Esophagus mucosa (tissue), 1 donor: ENCODE results near the gene KRTAP5-2. TPM values are rescaled to one million over a fixed set of nuclear protein-coding genes. Genes with fewer than 3 reads are reported as not detected.

Experiments
- ATAC-seq: fragments of 200-7000 bp; cut with Tn5 transposase; one replicate; pipeline ENCODE4 v1.9.1; 2020
- total RNA-seq: library from RNA; stranded (reverse); gene quantifications from one replicate; pipeline ENCODE4 v1.2.4, GENCODE V29; 2023
- donor health status: DM: yes; HTN: yes; CAD: no.

Gene KRTAP5-2
- total RNA-seq, 1 donor from 2014 or later = not detected

GRCh38 chr11:1555713-1556153, 42.4 kb downstream of the KRTAP5-2 start:
- ATAC-seq = no peak

DNA sequence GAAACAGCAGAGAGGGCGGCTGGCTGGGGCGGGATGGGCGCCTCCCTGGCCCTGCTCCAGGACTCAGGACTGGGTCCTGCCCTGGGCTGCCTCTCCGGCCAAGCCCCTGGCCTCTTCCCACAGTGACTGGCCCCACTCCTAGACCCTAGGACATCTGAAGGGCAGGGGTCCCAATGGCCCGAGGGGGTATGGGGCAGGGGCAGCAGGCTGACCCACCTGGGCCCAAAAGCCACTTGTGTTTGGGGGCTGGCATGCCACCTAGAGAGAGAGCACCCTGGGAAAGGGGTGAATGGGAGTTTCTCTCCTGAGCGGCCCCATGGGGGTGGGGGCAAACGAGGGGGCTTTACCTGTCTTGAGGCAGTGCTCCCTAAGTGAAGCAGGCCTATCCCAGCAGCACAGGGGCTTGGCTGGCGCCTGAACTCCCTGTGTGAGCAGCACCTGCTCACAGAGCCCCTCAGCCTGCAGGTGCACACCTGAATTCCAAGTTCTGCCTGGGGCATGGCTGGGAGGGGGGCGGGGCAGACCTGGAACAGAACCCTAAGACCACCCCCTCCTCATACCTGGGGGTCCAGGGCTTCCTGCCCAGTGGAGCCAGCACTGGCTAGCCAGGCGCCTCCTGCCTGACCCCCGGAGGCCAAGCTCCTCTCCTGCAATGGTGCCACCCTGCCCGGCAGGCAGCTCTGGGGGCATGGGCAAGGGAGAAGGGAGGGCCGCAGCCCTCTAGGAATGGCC, 42.9 kb downstream of the KRTAP5-2 start:
- ATAC-seq = no peak

- peak; percentile 88 for ATAC-seq
Observed at GRCh38 chr11:1553808-1554594, 44.1 kb downstream of the KRTAP5-2 start.

DNA sequence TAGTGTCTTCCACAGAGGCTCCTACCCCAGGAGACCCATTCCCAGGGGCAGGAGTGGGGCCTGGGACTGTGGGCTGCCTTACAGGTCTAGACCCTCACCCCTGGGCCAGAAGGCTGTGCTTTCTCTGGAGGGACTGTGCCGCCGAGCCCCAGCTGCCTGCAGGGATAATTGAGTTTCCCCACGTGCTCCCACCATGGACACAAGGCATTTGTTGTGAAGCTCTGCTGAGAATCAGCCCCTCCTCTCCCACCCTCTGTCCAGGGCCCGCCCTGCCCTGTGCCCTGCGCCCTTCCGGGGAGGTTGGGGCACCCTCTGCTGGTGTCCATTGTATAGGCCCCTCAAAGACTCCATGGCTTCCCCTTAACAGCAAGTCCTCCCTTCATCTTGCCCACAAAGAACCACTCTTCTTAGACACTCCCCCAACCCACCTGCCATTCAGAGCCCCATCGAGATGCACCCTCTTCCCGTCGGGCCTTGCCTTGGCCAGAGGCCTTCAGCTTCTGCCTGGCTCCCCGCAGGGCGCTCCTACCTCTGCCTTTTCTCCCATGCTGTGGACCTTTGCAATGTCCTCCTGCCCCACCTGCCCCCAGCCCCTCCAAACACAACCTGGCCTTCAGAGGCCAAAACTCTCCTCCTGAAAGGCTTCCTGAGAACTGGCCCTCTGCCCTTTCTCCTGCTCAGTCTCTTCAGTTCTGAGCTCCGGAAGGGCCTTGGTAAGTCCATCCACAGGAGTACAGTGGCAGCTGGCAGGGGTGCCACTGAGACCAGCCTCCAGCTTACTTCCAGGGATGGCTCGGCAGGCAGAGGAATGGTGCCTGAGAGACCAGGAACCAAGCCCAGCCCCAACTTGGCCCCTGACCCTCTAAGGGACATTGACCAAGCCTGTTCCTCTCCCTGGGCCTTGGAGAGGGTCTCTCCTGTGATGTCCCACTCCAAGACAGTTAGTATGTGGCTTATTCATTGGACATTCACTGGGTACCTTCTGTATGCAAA, 48.5 kb downstream of the KRTAP5-2 start:
- no peak for ATAC-seq

DNA sequence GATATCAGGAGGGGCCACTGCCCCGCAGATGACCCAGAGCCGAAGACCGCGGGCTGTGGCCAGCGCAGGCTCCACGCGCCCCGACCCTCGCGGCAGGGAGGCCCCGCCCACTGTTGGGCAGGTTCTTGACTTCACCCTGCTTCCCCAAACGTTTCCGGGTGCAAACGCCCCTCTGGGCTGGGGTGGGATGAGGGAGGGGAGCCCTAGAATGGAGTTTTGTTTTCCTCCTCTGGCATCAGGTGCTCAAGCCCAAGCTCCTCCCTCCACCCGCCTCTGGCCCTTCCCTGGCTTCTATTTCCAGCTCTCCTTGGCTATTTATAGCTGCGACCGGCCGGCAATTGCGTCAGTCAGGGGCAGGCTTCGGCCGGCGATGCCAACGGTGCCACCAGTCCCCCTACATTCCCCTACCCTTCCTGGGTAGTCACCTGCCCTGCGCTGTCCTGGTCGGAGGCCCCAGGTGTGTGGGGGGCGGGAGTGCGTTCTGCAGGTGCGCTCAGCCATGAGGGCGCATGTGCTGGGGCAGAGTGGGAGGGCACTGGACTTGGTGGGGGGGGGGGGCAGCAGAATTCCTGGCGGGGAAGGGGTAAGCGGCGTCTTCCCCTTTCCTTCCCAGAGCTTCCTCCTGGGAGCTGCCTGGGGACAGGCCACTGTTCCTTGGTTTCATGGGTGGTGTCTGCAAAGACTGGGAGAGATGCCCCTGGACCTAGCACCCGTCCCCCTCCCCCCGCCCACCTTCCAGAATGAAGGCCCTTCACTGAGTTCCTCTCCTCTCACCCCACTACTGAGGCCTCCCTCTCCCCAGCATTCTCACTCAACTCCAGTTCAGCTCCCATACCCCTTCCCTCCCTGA, 49.6 kb downstream of the KRTAP5-2 start:
- ATAC-seq = peak; percentile 48

GRCh38 chr11:1547467-1548098, 50.5 kb downstream of the KRTAP5-2 start:
- peak; percentile 6 for ATAC-seq

Other genes starting within 250 kb of the KRTAP5-2 start
- gene BRSK2, start 208.4 kb downstream of the KRTAP5-2 start, total RNA-seq = 0.08 TPM
- gene MOB2, start 111.5 kb downstream of the KRTAP5-2 start, total RNA-seq = 32.1 TPM
- 0.76 TPM for gene DUSP8, start 26.0 kb downstream of the KRTAP5-2 start, total RNA-seq
- not detected for gene KRTAP5-1, start 13.0 kb downstream of the KRTAP5-2 start, total RNA-seq
- not detected for gene KRTAP5-3, start 10.2 kb upstream of the KRTAP5-2 start, total RNA-seq
- not detected for gene KRTAP5-4, start 23.8 kb upstream of the KRTAP5-2 start, total RNA-seq
- not detected for gene KRTAP5-5, start 31.5 kb upstream of the KRTAP5-2 start, total RNA-seq
- not detected for gene KRTAP5-6, start 98.9 kb upstream of the KRTAP5-2 start, total RNA-seq
- 0.96 TPM for gene IFITM10, start 152.3 kb upstream of the KRTAP5-2 start, total RNA-seq
- gene CTSD, start 165.6 kb upstream of the KRTAP5-2 start, total RNA-seq = 583 TPM
- gene SYT8, start 236.7 kb upstream of the KRTAP5-2 start, total RNA-seq = 22.4 TPM
- 4.4 TPM for gene TNNI2, start 240.7 kb upstream of the KRTAP5-2 start, total RNA-seq